Lower lobe of right lung (tissue), 2 donors: ENCODE measurements around the gene CD82. TPM values are rescaled to one million over a fixed set of nuclear protein-coding genes. Genes with fewer than 3 reads are reported as not detected.
A peak's percentile ranks its signal among the peaks of the same experiment; 100 is the strongest.

Experiments used
- ATAC-seq, 2 donors: fragments of 200-7000 bp; cut with Tn5 transposase; one replicate each; pipeline ENCODE4 v1.9.1; 2020 to 2022; ENCODE audit warnings: mild to moderate bottlenecking in 2 of 2, moderate library complexity in 2 of 2
- DNase-seq: peaks from one replicate; pipeline ENCODE4 v3.0.0-alpha.2; 2020
- H3K27ac ChIP-seq: fragments of 200-600 bp; one replicate; pipeline ENCODE4 v1.8.0; 2022
- H3K27me3 ChIP-seq: fragments of 200-600 bp; one replicate; pipeline ENCODE4 v1.8.0; 2022; ENCODE audit warnings: low read depth
- H3K36me3 ChIP-seq: fragments of 200-600 bp; one replicate; pipeline ENCODE4 v1.8.0; 2022; ENCODE audit warnings: mild to moderate bottlenecking
- H3K4me1 ChIP-seq: fragments of 200-600 bp; one replicate; pipeline ENCODE4 v1.8.0; 2022
- H3K4me3 ChIP-seq: fragments of 200-600 bp; one replicate; pipeline ENCODE4 v1.8.0; 2022; ENCODE audit warnings: mild to moderate bottlenecking
- H3K9me3 ChIP-seq: fragments of 200-600 bp; one replicate; pipeline ENCODE4 v1.8.0; 2022
- CTCF ChIP-seq: fragments of 200-600 bp; IDR thresholded peaks from one replicate; pipeline ENCODE4 v1.8.0; 2022; ENCODE audit warnings: antibody characterized with exemption, mild to moderate bottlenecking
- intact Hi-C: fragments of 100-400 bp; cut with DNase I; formaldehyde crosslinking; loops from one replicate; pipeline ENCODE4 v1.11.0; 2022
- total RNA-seq: library from RNA; stranded (reverse); fragmentation: NEBNext Ultra II Directional; extraction: Animal tissue kit (Norgen Biotek cat#: 25700); gene quantifications from one replicate; pipeline ENCODE4 v1.2.1, GENCODE V29; 2021
- donor health status: DM: no; HTN: yes; CAD: no; lungs with severe emphysema.

Gene CD82
- total RNA-seq, 1 donor from 2014 or later = 129 TPM

- intact Hi-C loops = no loop called here
- no peak for ATAC-seq
Observed at GRCh38 chr11:44575962-44576361, 10.5 kb downstream of the CD82 start.

GRCh38 chr11:44576656-44577055 lies 11.2 kb downstream of the CD82 start:
- Histone ChIP-seq H3K36me3 (no peaks in the 10 kb centered on the region), H3K4me1 (peaks cover 81% of the 10 kb centered on the region), H3K9me3 (no peaks in the 10 kb centered on the region), H3K4me3 (no peak overlapping the region), H3K27ac (peak overlapping the region; percentile 36), H3K27me3 (no peaks in the 10 kb centered on the region)
- DNase-seq (no peak), ATAC-seq (no peak)
- intact Hi-C loops = no loop called here
- no peak for TF ChIP-seq CTCF

More at GRCh38 chr11:44575962-44576361, 10.5 kb downstream of the CD82 start:
- H3K4me1 ChIP-seq = peaks cover 84% of the 10 kb centered on the region
- no peak for TF ChIP-seq CTCF
- no peak for DNase-seq
- no peak overlapping the region for H3K27ac ChIP-seq
- no peaks in the 10 kb centered on the region for H3K27me3 ChIP-seq
- no peaks in the 10 kb centered on the region for H3K9me3 ChIP-seq
- H3K36me3 ChIP-seq = no peaks in the 10 kb centered on the region
- no peak overlapping the region for H3K4me3 ChIP-seq

- Histone ChIP-seq H3K4me3 (no peak overlapping the region), H3K27me3 (no peaks in the 10 kb centered on the region), H3K9me3 (no peaks in the 10 kb centered on the region), H3K27ac (peak overlapping the region; percentile 36), H3K36me3 (no peaks in the 10 kb centered on the region), H3K4me1 (peaks cover 74% of the 10 kb centered on the region)
- no peak for DNase-seq
- no peak for TF ChIP-seq CTCF
- ATAC-seq = no peak
- intact Hi-C loops = no loop called here
Observed at GRCh38 chr11:44577231-44577830, 11.9 kb downstream of the CD82 start.

GRCh38 chr11:44578279-44578678 lies 12.8 kb downstream of the CD82 start:
- H3K27ac ChIP-seq = no peak overlapping the region
- H3K4me3 ChIP-seq = no peak overlapping the region
- no peak for TF ChIP-seq CTCF
- no peaks in the 10 kb centered on the region for H3K27me3 ChIP-seq
- no peak for ATAC-seq
- H3K9me3 ChIP-seq = no peaks in the 10 kb centered on the region
- H3K36me3 ChIP-seq = no peaks in the 10 kb centered on the region
- intact Hi-C loops = no loop called here
- peaks cover 65% of the 10 kb centered on the region for H3K4me1 ChIP-seq
- DNase-seq = no peak

GRCh38 chr11:44579302-44579761 lies 13.9 kb downstream of the CD82 start:
- Histone ChIP-seq H3K36me3 (no peaks in the 10 kb centered on the region), H3K27ac (peak overlapping the region; percentile 58), H3K4me3 (no peak overlapping the region), H3K27me3 (no peaks in the 10 kb centered on the region), H3K4me1 (peaks cover 63% of the 10 kb centered on the region), H3K9me3 (no peaks in the 10 kb centered on the region)
- intact Hi-C loops = no loop called here
- no peak for DNase-seq
- ATAC-seq = no peak
- no peak for TF ChIP-seq CTCF
